ENCODE measurements around the gene MYF6. TPM values are rescaled to one million over a fixed set of nuclear protein-coding genes. Genes with fewer than 3 reads are reported as not detected.

The MYF6 gene
- total and polyA plus RNA-seq, 2 of the 8 experiments (the other 6 are each of a cell fraction or from before 2014, with no cell fraction given) = 0.39 TPM; not detected in 1

DNA sequence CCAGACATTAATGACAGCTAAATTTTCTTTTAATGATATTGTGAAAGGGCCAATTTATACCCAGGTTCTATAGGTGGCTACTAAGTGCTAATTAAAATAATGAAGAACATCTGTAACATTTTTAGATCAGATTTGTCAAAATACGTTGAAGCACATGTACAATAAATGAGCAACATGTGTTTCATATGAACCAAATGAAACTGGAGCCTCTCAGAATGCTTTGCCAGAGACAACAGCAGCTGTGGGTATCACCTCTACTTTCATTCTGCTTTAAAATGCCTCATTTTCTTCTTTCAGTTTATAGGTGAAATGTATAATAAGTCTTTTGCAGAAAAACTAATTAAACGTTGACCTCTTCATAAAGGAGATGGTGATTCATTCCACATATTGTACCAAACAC is 26.1 kb upstream of the MYF6 start (continued):
- TF ChIP-seq, protein P1, sequence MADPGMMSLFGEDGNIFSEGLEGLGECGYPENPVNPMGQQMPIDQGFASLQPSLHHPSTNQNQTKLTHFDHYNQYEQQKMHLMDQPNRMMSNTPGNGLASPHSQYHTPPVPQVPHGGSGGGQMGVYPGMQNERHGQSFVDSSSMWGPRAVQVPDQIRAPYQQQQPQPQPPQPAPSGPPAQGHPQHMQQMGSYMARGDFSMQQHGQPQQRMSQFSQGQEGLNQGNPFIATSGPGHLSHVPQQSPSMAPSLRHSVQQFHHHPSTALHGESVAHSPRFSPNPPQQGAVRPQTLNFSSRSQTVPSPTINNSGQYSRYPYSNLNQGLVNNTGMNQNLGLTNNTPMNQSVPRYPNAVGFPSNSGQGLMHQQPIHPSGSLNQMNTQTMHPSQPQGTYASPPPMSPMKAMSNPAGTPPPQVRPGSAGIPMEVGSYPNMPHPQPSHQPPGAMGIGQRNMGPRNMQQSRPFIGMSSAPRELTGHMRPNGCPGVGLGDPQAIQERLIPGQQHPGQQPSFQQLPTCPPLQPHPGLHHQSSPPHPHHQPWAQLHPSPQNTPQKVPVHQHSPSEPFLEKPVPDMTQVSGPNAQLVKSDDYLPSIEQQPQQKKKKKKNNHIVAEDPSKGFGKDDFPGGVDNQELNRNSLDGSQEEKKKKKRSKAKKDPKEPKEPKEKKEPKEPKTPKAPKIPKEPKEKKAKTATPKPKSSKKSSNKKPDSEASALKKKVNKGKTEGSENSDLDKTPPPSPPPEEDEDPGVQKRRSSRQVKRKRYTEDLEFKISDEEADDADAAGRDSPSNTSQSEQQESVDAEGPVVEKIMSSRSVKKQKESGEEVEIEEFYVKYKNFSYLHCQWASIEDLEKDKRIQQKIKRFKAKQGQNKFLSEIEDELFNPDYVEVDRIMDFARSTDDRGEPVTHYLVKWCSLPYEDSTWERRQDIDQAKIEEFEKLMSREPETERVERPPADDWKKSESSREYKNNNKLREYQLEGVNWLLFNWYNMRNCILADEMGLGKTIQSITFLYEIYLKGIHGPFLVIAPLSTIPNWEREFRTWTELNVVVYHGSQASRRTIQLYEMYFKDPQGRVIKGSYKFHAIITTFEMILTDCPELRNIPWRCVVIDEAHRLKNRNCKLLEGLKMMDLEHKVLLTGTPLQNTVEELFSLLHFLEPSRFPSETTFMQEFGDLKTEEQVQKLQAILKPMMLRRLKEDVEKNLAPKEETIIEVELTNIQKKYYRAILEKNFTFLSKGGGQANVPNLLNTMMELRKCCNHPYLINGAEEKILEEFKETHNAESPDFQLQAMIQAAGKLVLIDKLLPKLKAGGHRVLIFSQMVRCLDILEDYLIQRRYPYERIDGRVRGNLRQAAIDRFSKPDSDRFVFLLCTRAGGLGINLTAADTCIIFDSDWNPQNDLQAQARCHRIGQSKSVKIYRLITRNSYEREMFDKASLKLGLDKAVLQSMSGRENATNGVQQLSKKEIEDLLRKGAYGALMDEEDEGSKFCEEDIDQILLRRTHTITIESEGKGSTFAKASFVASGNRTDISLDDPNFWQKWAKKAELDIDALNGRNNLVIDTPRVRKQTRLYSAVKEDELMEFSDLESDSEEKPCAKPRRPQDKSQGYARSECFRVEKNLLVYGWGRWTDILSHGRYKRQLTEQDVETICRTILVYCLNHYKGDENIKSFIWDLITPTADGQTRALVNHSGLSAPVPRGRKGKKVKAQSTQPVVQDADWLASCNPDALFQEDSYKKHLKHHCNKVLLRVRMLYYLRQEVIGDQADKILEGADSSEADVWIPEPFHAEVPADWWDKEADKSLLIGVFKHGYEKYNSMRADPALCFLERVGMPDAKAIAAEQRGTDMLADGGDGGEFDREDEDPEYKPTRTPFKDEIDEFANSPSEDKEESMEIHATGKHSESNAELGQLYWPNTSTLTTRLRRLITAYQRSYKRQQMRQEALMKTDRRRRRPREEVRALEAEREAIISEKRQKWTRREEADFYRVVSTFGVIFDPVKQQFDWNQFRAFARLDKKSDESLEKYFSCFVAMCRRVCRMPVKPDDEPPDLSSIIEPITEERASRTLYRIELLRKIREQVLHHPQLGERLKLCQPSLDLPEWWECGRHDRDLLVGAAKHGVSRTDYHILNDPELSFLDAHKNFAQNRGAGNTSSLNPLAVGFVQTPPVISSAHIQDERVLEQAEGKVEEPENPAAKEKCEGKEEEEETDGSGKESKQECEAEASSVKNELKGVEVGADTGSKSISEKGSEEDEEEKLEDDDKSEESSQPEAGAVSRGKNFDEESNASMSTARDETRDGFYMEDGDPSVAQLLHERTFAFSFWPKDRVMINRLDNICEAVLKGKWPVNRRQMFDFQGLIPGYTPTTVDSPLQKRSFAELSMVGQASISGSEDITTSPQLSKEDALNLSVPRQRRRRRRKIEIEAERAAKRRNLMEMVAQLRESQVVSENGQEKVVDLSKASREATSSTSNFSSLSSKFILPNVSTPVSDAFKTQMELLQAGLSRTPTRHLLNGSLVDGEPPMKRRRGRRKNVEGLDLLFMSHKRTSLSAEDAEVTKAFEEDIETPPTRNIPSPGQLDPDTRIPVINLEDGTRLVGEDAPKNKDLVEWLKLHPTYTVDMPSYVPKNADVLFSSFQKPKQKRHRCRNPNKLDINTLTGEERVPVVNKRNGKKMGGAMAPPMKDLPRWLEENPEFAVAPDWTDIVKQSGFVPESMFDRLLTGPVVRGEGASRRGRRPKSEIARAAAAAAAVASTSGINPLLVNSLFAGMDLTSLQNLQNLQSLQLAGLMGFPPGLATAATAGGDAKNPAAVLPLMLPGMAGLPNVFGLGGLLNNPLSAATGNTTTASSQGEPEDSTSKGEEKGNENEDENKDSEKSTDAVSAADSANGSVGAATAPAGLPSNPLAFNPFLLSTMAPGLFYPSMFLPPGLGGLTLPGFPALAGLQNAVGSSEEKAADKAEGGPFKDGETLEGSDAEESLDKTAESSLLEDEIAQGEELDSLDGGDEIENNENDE (IDR thresholded peaks at IDR 0.05; ENCODE audit: insufficient replicate concordance, low read length) = no peak
- TF ChIP-seq CTBP2 (IDR thresholded peaks at IDR 0.05; ENCODE audit: borderline replicate concordance, insufficient read depth, insufficient read length, low read length) (no peak), TBP (IDR thresholded peaks at IDR 0.05; ENCODE audit: low read depth, low read length) (no peak), CREB1 (IDR thresholded peaks at IDR 0.05) (no peak), ATF3 (IDR thresholded peaks at IDR 0.05; ENCODE audit: insufficient read depth, low read depth, low read length) (no peak)

Measured in H1 (cell line).